Cerebellar nuclear complex (tissue), 1 donor: ENCODE data around the gene RIN1.
"Not testable (repeated sequence)": the region's sequence is repeated elsewhere in the genome, so short reads cannot be mapped to it uniquely, and the experiment has no call there.

Experiments used
- DNase-seq, 2 experiments: peaks; one replicate each; lab custom pipeline; 2025; lab: John Stamatoyannopoulos, UW

RIN1 gene

GRCh38 chr11:66318600-66318970, 17.6 kb downstream of the RIN1 start:
- DNase-seq, result no peak

GRCh38 chr11:66317723-66318599, 18.3 kb downstream of the RIN1 start:
- DNase-seq, result no peak

GRCh38 chr11:66317322-66317722, 18.9 kb downstream of the RIN1 start:
- no peak for DNase-seq

GRCh38 chr11:66316849-66317251, 19.4 kb downstream of the RIN1 start, which contains the start of gene CD248:
Gene CD248 (minus strand): TSS chr11:66317044. CDS start chr11:66317027, 17 bp downstream.
- no peak for DNase-seq

GRCh38 chr11:66315921-66316811, 20.1 kb downstream of the RIN1 start:
- no peak for DNase-seq

- no peak for DNase-seq
These were observed 20.7 kb downstream of the RIN1 start for GRCh38 chr11:66315498-66315885.

- DNase-seq, result no peak
These were observed 21.4 kb downstream of the RIN1 start for GRCh38 chr11:66314561-66315497.

GRCh38 chr11:66314186-66314501, 22.1 kb downstream of the RIN1 start:
- DNase-seq, result no peak

GRCh38 chr11:66313321-66314185, 22.7 kb downstream of the RIN1 start:
- DNase-seq, result no peak

- DNase-seq, result peak; percentile 50 to 51
These were observed 23.5 kb downstream of the RIN1 start for GRCh38 chr11:66312549-66313320.

GRCh38 chr11:66311965-66312548, 24.2 kb downstream of the RIN1 start:
- DNase-seq, result peak; percentile 50 to 51

GRCh38 chr11:66311470-66311964, 24.7 kb downstream of the RIN1 start:
- no peak for DNase-seq

- not testable (repeated sequence) for DNase-seq
These were observed 25.3 kb downstream of the RIN1 start for GRCh38 chr11:66310803-66311440.

GRCh38 chr11:66310324-66310723, 25.9 kb downstream of the RIN1 start:
- DNase-seq, result no peak

- no peak for DNase-seq
These were observed 26.8 kb downstream of the RIN1 start for GRCh38 chr11:66309475-66309874.

- DNase-seq, result no peak
These were observed 33.6 kb downstream of the RIN1 start for GRCh38 chr11:66302656-66303055.

- no peak for DNase-seq
These were observed 37.0 kb downstream of the RIN1 start for GRCh38 chr11:66299186-66299585.

- DNase-seq, result no peak
These were observed 38.6 kb downstream of the RIN1 start for GRCh38 chr11:66297610-66298009.
